ENCODE measurements around the gene NATD1.

DNA sequence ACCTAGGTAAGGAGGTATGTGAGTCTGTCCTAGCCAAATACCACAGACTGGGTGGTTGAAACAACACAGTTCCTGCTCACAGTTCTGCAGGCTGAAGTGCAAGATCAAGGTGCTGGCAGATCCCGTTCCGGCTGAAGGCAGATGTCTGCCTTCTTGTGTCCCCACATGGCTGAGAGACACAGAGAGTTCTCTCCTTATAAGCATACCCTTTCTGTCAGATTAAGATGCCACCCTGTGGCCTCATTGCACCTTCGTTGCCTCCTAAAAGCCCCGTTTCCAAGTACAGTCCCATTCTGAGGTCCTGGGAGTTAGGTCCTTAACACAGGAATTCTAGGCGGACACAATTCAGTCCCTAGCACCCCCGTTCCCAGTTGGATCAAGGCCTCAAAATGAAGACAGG lies 30.1 kb downstream of the NATD1 start:
- TF ChIP-seq CTCF (IDR thresholded peaks at IDR 0.05) (no peak), POLR2A (IDR thresholded peaks at IDR 0.05; ENCODE audit: low read depth) (no peak)
